IMR-90 (cell line): ENCODE results near the gene VAT1L. TPM values are rescaled to one million over a fixed set of nuclear protein-coding genes. Genes with fewer than 3 reads are reported as not detected.

Experiments
- ATAC-seq: fragments of 200-7000 bp; cut with Tn5 transposase; 2 replicates; pipeline ENCODE4 v1.9.1; 2020; ENCODE audit warnings: low read depth, mild to moderate bottlenecking, moderate library complexity
- BruUV-seq: library from RNA; stranded (reverse); fragments of 400-500 nt; replicated peaks from 2 replicates; lab custom pipeline; 2021; lab: Mats Ljungman, UMichigan
- CTCF ChIA-PET: fragments of 300-600 bp; formaldehyde crosslinking; extraction: SDS; loops from one replicate; lab custom pipeline; 2021; ENCODE audit warnings: antibody characterized with exemption; lab: Yijun Ruan, JAX
- POLR2A ChIA-PET: fragments of 300-600 bp; sonication (Branson Sonifier 250); formaldehyde crosslinking; loops from one replicate; lab custom pipeline; 2022; ENCODE audit warnings: antibody characterized with exemption; ENCODE audit not compliant: unreplicated experiment; lab: Charles Lee
- DNase-seq: peaks from one replicate; pipeline ENCODE4 v3.0.0; 2013
- H2AFZ ChIP-seq: replicated peaks from 2 replicates; pipeline ENCODE3; 2013; ENCODE audit warnings: low read length, mild to moderate bottlenecking; ENCODE audit not compliant: poor library complexity
- H2AK5ac ChIP-seq: 2 replicates; pipeline ENCODE4 v1.6.1; 2013; ENCODE audit warnings: low read depth, low read length, inconsistent platforms
- H2AK9ac ChIP-seq: replicated peaks from 2 replicates; pipeline ENCODE3; 2013; ENCODE audit warnings: mild to moderate bottlenecking, low read depth, low read length, moderate library complexity; ENCODE audit not compliant: poor library complexity
- H2BK120ac ChIP-seq: 2 replicates; pipeline ENCODE4 v1.6.1; 2013; ENCODE audit warnings: low read depth, low read length, inconsistent platforms
- H2BK15ac ChIP-seq: 3 replicates; pipeline ENCODE4 v1.6.1; 2013; ENCODE audit warnings: low read depth, low read length, inconsistent platforms
- H2BK20ac ChIP-seq: 2 replicates; pipeline ENCODE4 v1.6.1; 2013; ENCODE audit warnings: low read depth, mild to moderate bottlenecking, inconsistent platforms, low read length, moderate library complexity
- H2BK5ac ChIP-seq: 2 replicates; pipeline ENCODE4 v1.6.1; 2013; ENCODE audit warnings: mild to moderate bottlenecking, low read depth, low read length, inconsistent platforms; ENCODE audit not compliant: poor library complexity, severe bottlenecking
- H3K14ac ChIP-seq: replicated peaks from 2 replicates; pipeline ENCODE4 v1.6.1; 2013; ENCODE audit warnings: low read depth, low read length, inconsistent platforms
- H3K18ac ChIP-seq: 2 replicates; pipeline ENCODE4 v1.6.1; 2013; ENCODE audit warnings: low read depth, low read length, control low read depth
- H3K23ac ChIP-seq: 2 replicates; pipeline ENCODE4 v1.6.1; 2013; ENCODE audit warnings: low read depth, low read length, inconsistent platforms
- H3K27ac ChIP-seq: 2 replicates; pipeline ENCODE4 v1.5.1; 2013; ENCODE audit warnings: mild to moderate bottlenecking, control low read depth, low read length; ENCODE audit not compliant: insufficient read depth
- H3K27me3 ChIP-seq: 2 replicates; pipeline ENCODE4 v1.6.1; 2013; ENCODE audit warnings: low read length; ENCODE audit not compliant: control insufficient read depth, insufficient read depth
- H3K36me3 ChIP-seq: 2 replicates; pipeline ENCODE4 v1.6.1; 2013; ENCODE audit warnings: low read length, mixed read lengths; ENCODE audit not compliant: control insufficient read depth, insufficient read depth
- H3K4ac ChIP-seq: 2 replicates; pipeline ENCODE4 v1.6.1; 2013; ENCODE audit warnings: low read depth, low read length, inconsistent platforms
- H3K4me1 ChIP-seq: 2 replicates; pipeline ENCODE4 v1.6.1; 2013; ENCODE audit warnings: low read length, mixed read lengths; ENCODE audit not compliant: control insufficient read depth, insufficient read depth
- H3K4me2 ChIP-seq: 2 replicates; pipeline ENCODE4 v1.6.1; 2013; ENCODE audit warnings: low read depth, mild to moderate bottlenecking, control low read depth, low read length, moderate library complexity
- H3K4me3 ChIP-seq: 2 replicates; pipeline ENCODE4 v1.5.1; 2013; ENCODE audit warnings: low read depth, mild to moderate bottlenecking, control low read depth, low read length, moderate library complexity; ENCODE audit not compliant: insufficient read depth
- H3K56ac ChIP-seq: 2 replicates; pipeline ENCODE4 v1.6.1; 2013; ENCODE audit warnings: low read length, inconsistent platforms; ENCODE audit not compliant: insufficient read depth; ENCODE audit errors: extremely low read depth
- H3K79me1 ChIP-seq, 2 experiments: 2 replicates each; pipeline ENCODE4 v1.6.1; 2013; ENCODE audit warnings: low read length in 2 of 2, inconsistent platforms in 1 of 2, low read depth in 1 of 2
- H3K9ac ChIP-seq: 2 replicates; pipeline ENCODE4 v1.6.1; 2013; ENCODE audit warnings: low read depth, low read length, control low read depth
- H3K9me1 ChIP-seq: 2 replicates; pipeline ENCODE4 v1.6.1; 2013; ENCODE audit warnings: low read length, inconsistent platforms; ENCODE audit not compliant: insufficient read depth
- H3K9me3 ChIP-seq: 2 replicates; pipeline ENCODE4 v1.6.1; 2013; ENCODE audit warnings: low read length; ENCODE audit not compliant: control insufficient read depth, insufficient read depth
- H4K20me1 ChIP-seq: 2 replicates; pipeline ENCODE4 v1.6.1; 2013; ENCODE audit warnings: low read length, inconsistent platforms; ENCODE audit not compliant: insufficient read depth
- H4K5ac ChIP-seq: 2 replicates; pipeline ENCODE4 v1.6.1; 2013; ENCODE audit warnings: mild to moderate bottlenecking, low read depth, low read length, control low read depth
- H4K8ac ChIP-seq, 2 experiments: 2 replicates each; pipeline ENCODE4 v1.6.1; 2013; ENCODE audit warnings: low read depth in 2 of 2, low read length in 2 of 2, control low read depth in 1 of 2, inconsistent platforms in 1 of 2
- H4K91ac ChIP-seq: 2 replicates; pipeline ENCODE4 v1.6.1; 2013; ENCODE audit warnings: low read depth, low read length, inconsistent platforms; ENCODE audit not compliant: insufficient read depth
- BHLHE40 ChIP-seq: fragments of 150-350 bp; IDR thresholded peaks from 2 replicates; pipeline ENCODE4 v1.6.1; 2016; ENCODE audit warnings: mild to moderate bottlenecking, low read depth, low read length
- CEBPB ChIP-seq: IDR thresholded peaks from 2 replicates; pipeline ENCODE4 v1.6.1; 2012; ENCODE audit warnings: low read depth, low read length, improper control_type of control experiment
- CHD1 ChIP-seq: IDR thresholded peaks from 2 replicates; pipeline ENCODE4 v1.6.1; 2012; ENCODE audit warnings: low read depth, low read length, improper control_type of control experiment
- FOS ChIP-seq: fragments of 150-350 bp; IDR thresholded peaks from 2 replicates; pipeline ENCODE4 v1.6.1; 2016; ENCODE audit warnings: low read depth, low read length
- MAZ ChIP-seq: IDR thresholded peaks from 2 replicates; pipeline ENCODE4 v1.6.1; 2012; ENCODE audit warnings: low read depth, mild to moderate bottlenecking, low read length, improper control_type of control experiment, moderate library complexity, borderline replicate concordance
- RAD21 ChIP-seq: IDR thresholded peaks from 2 replicates; pipeline ENCODE4 v1.6.1; 2012; ENCODE audit warnings: low read length, improper control_type of control experiment
- RCOR1 ChIP-seq: IDR thresholded peaks from 2 replicates; pipeline ENCODE4 v1.6.1; 2012; ENCODE audit warnings: mild to moderate bottlenecking, low read length, improper control_type of control experiment; ENCODE audit not compliant: insufficient replicate concordance
- SMC3 ChIP-seq: fragments of 150-350 bp; IDR thresholded peaks from 2 replicates; pipeline ENCODE4 v1.6.1; 2016; ENCODE audit warnings: low read depth, mild to moderate bottlenecking, antibody characterized with exemption, low read length, moderate library complexity
- USF2 ChIP-seq: fragments of 150-350 bp; IDR thresholded peaks from 2 replicates; pipeline ENCODE4 v1.6.1; 2017; ENCODE audit warnings: mild to moderate bottlenecking, antibody characterized with exemption, low read length, low read depth
- WGBS, 2 experiments: methylation state at CpG; one replicate each; pipeline versions ENCODE4 v1.1.5 to v1.1.7; 2013; ENCODE audit warnings: missing lambda C conversion rate in 2 of 2; ENCODE audit not compliant: insufficient read length in 1 of 2; ENCODE audit errors: extremely low coverage in 2 of 2; 5-methylcytosine and 5-hydroxymethylcytosine counted together
- dilution Hi-C: fragments of 300-500 bp; cut with HindIII; formaldehyde crosslinking; loops from one replicate; pipeline ENCODE4 v1.14.3; 2018; ENCODE audit warnings: low sequenced_read_pairs; ENCODE audit not compliant: unreplicated experiment
- in situ Hi-C: fragments of 300-500 bp; cut with MboI; formaldehyde crosslinking; loops from 3 replicates; pipeline ENCODE4 v1.14.3; 2019; ENCODE audit warnings: low sequenced_read_pairs, inconsistent platforms, mixed read lengths
- intact Hi-C: fragments of 100-400 bp; cut with micrococcal nuclease; formaldehyde crosslinking; loops from 2 replicates; pipeline ENCODE4 v1.10.0; 2022
- polyA plus RNA-seq, 3 experiments: library from polyadenylated mRNA; depleted of rRNA; stranded (reverse); fragments of >200 nt; gene quantifications; 2 replicates each; pipeline ENCODE4 v1.2.3, GENCODE V29; 2012; ENCODE audit warnings: low replicate concordance in 1 of 3
- total RNA-seq: library from RNA; depleted of rRNA; stranded (reverse); fragments of >200 nt; gene quantifications from 2 replicates; pipeline ENCODE4 v1.2.3, GENCODE V29; 2012

Gene VAT1L
- total and polyA plus RNA-seq, 2 of the 4 experiments (the other 2 are of a cell fraction): 15.4 to 18.5 TPM

- POLR2A ChIA-PET: no interaction called here
- no peak overlapping the region for H3K27ac ChIP-seq
- H3K4me1 ChIP-seq: peaks cover 4% of the 10 kb centered on the region; the same call in 1 of the 2 replicates
- no peak overlapping the region for H2AK5ac ChIP-seq
- H3K4me3 ChIP-seq: no peak overlapping the region
- H3K27me3 ChIP-seq: no peaks in the 10 kb centered on the region; the same call in 1 of the 2 replicates
- H2BK15ac ChIP-seq: no peak overlapping the region
- H3K9ac ChIP-seq: no peak overlapping the region
- no peak overlapping the region for H4K8ac ChIP-seq
- H2AK9ac ChIP-seq: no peak overlapping the region
- no peaks in the 10 kb centered on the region for H3K9me3 ChIP-seq
- no peak for TF ChIP-seq BHLHE40
- TF ChIP-seq CHD1: no peak
- no peak for TF ChIP-seq CEBPB
- no peak for TF ChIP-seq MAZ
- no peak for TF ChIP-seq RCOR1
- TF ChIP-seq SMC3: no peak
- TF ChIP-seq RAD21: no peak
- TF ChIP-seq USF2: no peak
- TF ChIP-seq FOS: no peak
- no peak overlapping the region for H4K5ac ChIP-seq
- no TSS peak for BruUV-seq
- ATAC-seq: no peak
- CTCF ChIA-PET: no interaction called here
- H2BK120ac ChIP-seq: no peak overlapping the region
- no peak for DNase-seq
- no peak overlapping the region for H3K56ac ChIP-seq
- intact Hi-C loops: no loop called here
- H4K91ac ChIP-seq: no peak overlapping the region
- dilution Hi-C loops: no loop called here
- H2BK5ac ChIP-seq: no peak overlapping the region
- H3K36me3 ChIP-seq: no peaks in the 10 kb centered on the region
- in situ Hi-C loops: no loop called here
- H3K79me1 ChIP-seq: no peaks in the 10 kb centered on the region
- no CpG with 5 or more reads among the region's 4 CpGs for WGBS, 2 experiments
- no peaks in the 10 kb centered on the region for H4K20me1 ChIP-seq
- no peaks in the 10 kb centered on the region; the same call in 1 of the 2 replicates for H3K9me1 ChIP-seq
- no peak overlapping the region for H3K23ac ChIP-seq
- H3K14ac ChIP-seq: no peak overlapping the region
- no peak overlapping the region for H2BK20ac ChIP-seq
- H3K4ac ChIP-seq: no peak overlapping the region
- no peak overlapping the region for H3K4me2 ChIP-seq
- H2AFZ ChIP-seq: no peak overlapping the region
- no peak overlapping the region for H3K18ac ChIP-seq
Observed at GRCh38 chr16:77767211-77767610, 21.2 kb upstream of the VAT1L start.
